LNCaP clone FGC (cell line): ENCODE data around the gene GPR42.

Experiments used
- DNase-seq: peaks from one replicate; pipeline ENCODE4 v3.0.0-alpha.2; 2011; ENCODE audit warnings: low read depth
- H3K4me3 ChIP-seq: 2 replicates; pipeline ENCODE4 v1.5.1; 2011; ENCODE audit warnings: mild to moderate bottlenecking, low read depth, low read length, control low read depth
- CTCF ChIP-seq: IDR thresholded peaks from 2 replicates; pipeline ENCODE4 v1.5.1; 2012; ENCODE audit warnings: mild to moderate bottlenecking; ENCODE audit not compliant: control insufficient read depth, insufficient read depth; ENCODE audit errors: extremely low read depth

The GPR42 gene

GRCh38 chr19:35370722-35371121 lies at the start of gene GPR42:
Gene GPR42 (plus strand): TSS chr19:35371068. CDS start chr19:35371360, 292 bp downstream.
- DNase-seq: no peak
- H3K4me3 ChIP-seq: no peak within 1 kb of the TSS
- TF ChIP-seq CTCF: no peak

DNA sequence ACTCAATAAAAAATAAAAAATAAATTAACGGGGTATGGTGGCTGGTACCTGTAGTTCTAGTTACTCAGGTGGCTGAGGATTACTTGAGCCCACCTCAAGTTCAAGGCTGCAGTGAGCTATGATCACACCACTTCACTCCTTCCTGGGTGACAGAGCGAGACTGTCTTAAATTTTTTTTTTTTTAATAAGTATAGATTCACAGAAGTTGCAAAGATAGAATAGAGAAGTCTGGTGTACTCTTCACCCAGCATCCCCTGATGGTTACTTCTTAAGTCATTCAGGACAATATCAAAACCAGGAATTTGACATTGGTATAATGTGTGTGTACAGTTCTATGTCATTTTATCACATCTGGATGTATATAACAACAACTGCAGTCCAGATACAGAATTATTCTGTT lies 49.6 kb upstream of the GPR42 start:
- DNase-seq: no peak
- no peak for TF ChIP-seq CTCF
- no peak overlapping the region for H3K4me3 ChIP-seq

DNA sequence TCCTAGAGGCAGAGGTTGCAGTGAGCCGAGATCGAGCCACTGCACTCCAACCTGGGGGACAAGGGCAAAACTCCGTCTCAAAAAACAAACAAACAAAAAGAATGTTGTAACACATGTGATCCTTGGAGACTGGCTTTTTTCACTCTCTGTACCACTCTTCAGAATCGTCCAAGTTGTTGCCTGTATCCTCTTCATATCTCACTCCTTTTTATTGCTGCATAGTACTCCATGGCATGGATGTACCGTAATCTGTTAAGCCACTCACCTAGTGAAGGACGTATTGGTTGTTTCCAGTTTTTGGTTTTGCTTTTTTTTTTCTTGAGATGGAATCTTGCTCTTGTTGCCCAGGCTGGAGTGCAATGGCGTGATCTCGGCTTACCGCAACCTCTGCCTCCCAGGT lies 48.9 kb upstream of the GPR42 start:
- H3K4me3 ChIP-seq: no peak overlapping the region
- TF ChIP-seq CTCF: no peak
- no peak for DNase-seq

- TF ChIP-seq CTCF: 0 out of 2 replicates have a peak, but pooled peaks have one; percentile 5
Observed at GRCh38 chr19:35327642-35328041, 43.2 kb upstream of the GPR42 start.

DNA sequence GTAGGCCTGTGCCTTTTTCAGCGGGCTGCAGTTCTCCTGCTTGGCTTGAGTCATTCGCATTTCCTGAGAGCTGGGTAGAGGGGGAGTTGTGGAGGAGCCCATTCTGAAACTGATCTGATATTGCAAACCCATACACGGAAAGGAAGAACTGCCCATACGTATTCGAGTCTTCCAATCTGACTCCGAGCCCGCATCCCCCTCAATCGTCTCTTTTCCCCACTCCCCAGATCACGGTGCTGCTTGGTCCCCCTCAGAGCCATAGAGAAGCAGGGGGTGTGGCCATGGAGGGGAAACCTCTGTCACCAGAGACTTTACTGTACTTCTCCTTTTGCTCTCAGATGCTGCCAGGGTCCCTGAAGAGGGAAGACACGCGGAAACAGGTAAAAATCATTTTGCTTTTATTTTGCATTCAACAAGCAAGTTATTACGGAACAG lies 42.0 kb upstream of the GPR42 start, which contains the start of gene CD22:
Gene CD22 (plus strand): TSS at position 337 of the 435 bp plus-strand sequence. CDS start 2,854 bp downstream, outside the sequence.
- no peak within 1 kb of the TSS for H3K4me3 ChIP-seq
- TF ChIP-seq CTCF: no peak

More at GRCh38 chr19:35327642-35328041, 43.2 kb upstream of the GPR42 start:
- no peak overlapping the region for H3K4me3 ChIP-seq
- no peak for DNase-seq

GRCh38 chr19:35329323-35329722 lies 41.5 kb upstream of the GPR42 start:
- H3K4me3 ChIP-seq: no peak overlapping the region
- no peak for DNase-seq
- no peak for TF ChIP-seq CTCF

More for the DNA sequence above, 42.0 kb upstream of the GPR42 start, which contains the start of gene CD22:
- DNase-seq: no peak

DNA sequence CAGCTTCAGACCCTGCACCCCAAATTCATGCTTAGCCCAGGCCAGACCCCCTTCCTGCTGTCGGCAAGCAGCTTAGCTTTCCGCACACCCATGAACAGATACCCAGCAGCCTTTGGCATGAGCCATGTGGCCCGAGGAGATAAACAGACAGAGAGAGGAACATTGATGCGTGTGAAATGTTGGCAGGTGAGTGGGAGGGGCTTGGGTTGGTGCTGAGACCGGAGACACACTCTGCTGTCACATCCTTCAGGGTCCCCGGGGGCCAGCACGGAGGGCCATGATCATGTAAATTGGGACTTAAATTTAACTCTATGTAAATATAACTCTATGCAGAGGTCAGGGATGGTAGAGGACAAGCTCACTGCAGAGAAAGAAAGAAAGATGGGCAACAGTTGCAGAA lies 40.4 kb upstream of the GPR42 start:
- no peak for DNase-seq
- H3K4me3 ChIP-seq: no peak overlapping the region
- no peak for TF ChIP-seq CTCF
